ENCODE data around the gene PIM2. TPM values are rescaled to one million over a fixed set of nuclear protein-coding genes. Genes with fewer than 3 reads are reported as not detected.

Gene PIM2
- total RNA-seq, 1 donor from 2014 or later, result 6.8 TPM

DNA sequence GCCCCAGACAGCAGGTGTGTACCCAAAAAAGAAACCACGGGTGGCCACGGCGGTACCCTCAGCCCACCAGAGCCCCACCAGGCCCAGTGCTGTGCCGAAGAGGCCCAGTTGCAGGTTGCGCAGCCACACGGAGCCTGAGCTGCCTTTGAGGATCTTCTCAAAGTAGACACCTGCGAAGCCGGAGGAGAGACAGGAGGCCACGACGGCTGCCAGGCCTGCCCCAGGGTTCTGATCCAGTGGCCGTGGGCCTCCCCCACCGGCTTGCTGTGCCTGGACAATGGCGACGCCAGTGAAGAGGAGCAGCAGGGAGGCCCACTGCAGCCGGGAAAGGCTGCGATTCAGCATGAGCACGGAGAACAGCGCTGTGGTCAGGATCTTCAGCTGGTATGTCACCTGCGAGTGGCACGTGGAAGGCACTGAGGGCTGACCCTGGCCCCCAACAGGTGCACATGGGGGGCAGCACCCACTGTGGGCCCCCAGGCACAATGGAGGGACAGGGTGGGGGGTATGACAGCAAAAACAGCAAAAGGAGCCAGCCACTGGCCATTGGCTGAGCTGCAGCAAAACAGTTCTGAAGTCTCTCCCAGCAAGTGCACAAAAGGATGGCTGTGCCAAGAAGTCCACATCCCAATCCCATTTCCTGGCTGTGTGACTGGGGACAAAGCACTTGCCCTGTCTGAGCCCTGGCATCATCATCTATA, 13.6 kb downstream of the PIM2 start:
- H3K27me3 ChIP-seq (ENCODE audit: control insufficient read depth, insufficient read depth, low read length), result no peaks in the 10 kb centered on the region

DNA sequence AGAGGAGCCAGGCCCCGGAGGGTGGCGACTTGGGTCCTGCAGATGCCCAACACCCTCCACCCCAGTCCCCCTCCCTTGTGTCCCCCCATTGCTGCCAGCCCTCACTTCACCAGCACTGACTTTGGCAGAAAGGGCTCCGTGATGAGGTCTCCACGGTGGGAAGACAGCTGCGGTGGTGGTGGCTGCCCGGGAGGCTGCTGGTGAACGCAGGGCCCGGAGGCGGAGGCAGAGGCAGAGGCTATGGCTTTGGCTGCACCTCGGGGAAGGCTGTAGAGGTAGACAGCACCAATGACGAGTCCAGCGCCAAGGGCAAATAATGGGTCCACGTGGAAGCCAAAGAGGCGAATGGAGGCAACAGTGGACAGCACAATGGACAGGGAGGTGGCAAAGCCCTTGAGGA, 14.2 kb downstream of the PIM2 start:
- FAIRE-seq (no peak), DNase-seq (ENCODE audit: low read depth) (no peak)
- Histone ChIP-seq H3K27me3 (ENCODE audit: control insufficient read depth, insufficient read depth, low read length) (no peaks in the 10 kb centered on the region), H3K4me3 (ENCODE audit: low read depth, low read length) (no peak overlapping the region), H3K36me3 (ENCODE audit: control insufficient read depth, insufficient read depth, low read length) (peaks cover 4% of the 10 kb centered on the region)
- TF ChIP-seq, protein P1, sequence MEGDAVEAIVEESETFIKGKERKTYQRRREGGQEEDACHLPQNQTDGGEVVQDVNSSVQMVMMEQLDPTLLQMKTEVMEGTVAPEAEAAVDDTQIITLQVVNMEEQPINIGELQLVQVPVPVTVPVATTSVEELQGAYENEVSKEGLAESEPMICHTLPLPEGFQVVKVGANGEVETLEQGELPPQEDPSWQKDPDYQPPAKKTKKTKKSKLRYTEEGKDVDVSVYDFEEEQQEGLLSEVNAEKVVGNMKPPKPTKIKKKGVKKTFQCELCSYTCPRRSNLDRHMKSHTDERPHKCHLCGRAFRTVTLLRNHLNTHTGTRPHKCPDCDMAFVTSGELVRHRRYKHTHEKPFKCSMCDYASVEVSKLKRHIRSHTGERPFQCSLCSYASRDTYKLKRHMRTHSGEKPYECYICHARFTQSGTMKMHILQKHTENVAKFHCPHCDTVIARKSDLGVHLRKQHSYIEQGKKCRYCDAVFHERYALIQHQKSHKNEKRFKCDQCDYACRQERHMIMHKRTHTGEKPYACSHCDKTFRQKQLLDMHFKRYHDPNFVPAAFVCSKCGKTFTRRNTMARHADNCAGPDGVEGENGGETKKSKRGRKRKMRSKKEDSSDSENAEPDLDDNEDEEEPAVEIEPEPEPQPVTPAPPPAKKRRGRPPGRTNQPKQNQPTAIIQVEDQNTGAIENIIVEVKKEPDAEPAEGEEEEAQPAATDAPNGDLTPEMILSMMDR (IDR thresholded peaks at IDR 0.05; ENCODE audit: insufficient read depth, low read length, severe bottlenecking), result no peak

More for the DNA sequence above, 13.6 kb downstream of the PIM2 start:
- TF ChIP-seq, protein P1 (IDR thresholded peaks at IDR 0.05; ENCODE audit: insufficient read depth, low read length, severe bottlenecking), result no peak
- no peak for DNase-seq (ENCODE audit: low read depth)
- H3K4me3 ChIP-seq (ENCODE audit: low read depth, low read length), result no peak overlapping the region
- peaks cover 4% of the 10 kb centered on the region for H3K36me3 ChIP-seq (ENCODE audit: control insufficient read depth, insufficient read depth, low read length)
- FAIRE-seq, result peak; percentile 7

DNA sequence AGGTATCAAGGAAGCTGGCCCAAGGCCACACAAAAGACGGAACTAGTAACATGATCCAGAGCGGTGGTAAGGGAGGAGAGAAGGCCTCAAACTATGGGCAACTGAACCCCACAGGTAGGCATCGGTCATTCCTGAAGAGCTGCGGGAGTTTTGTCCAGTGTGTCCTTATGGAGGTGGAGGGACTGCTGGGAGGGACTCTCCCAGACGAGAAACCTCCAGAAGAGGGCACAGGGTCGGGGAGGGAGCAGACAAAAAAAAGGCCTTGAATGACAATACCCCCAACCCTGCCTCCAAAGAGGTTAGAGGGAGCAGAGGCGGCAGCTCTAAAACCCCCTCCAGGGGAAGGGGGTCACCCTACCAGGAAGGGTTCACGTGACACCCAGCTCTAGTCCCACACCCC, 14.6 kb downstream of the PIM2 start:
- TF ChIP-seq, protein P1 (IDR thresholded peaks at IDR 0.05; ENCODE audit: insufficient read depth, low read length, severe bottlenecking), result no peak
- Histone ChIP-seq H3K4me3 (ENCODE audit: low read depth, low read length) (no peak overlapping the region), H3K36me3 (ENCODE audit: control insufficient read depth, insufficient read depth, low read length) (peaks cover 4% of the 10 kb centered on the region), H3K27me3 (ENCODE audit: control insufficient read depth, insufficient read depth, low read length) (no peaks in the 10 kb centered on the region)
- FAIRE-seq (no peak), DNase-seq (ENCODE audit: low read depth) (no peak)

DNA sequence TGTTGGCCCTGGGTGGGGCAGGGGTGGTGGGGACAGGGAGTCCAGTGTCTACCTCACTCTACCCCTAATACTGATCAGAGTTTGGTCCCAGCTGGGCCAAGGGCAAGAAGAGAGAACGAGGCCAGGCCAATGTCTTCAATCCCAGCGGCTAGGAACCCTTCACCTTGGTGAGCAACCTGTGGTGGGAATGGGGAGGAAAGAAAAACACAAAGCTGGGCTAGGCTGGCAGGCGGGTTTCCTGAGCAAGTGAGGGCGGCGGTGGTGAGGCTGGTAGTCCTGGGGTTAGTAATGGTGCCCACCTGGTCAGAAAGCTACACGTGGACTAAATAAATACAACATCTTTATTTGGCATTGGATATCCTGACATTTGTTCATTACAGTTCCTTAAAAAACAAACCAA, 15.5 kb downstream of the PIM2 start:
- peaks cover 4% of the 10 kb centered on the region for H3K36me3 ChIP-seq (ENCODE audit: control insufficient read depth, insufficient read depth, low read length)
- no peak overlapping the region for H3K4me3 ChIP-seq (ENCODE audit: low read depth, low read length)
- FAIRE-seq (no peak), DNase-seq (ENCODE audit: low read depth) (no peak)
- H3K27me3 ChIP-seq (ENCODE audit: control insufficient read depth, insufficient read depth, low read length), result no peaks in the 10 kb centered on the region
- TF ChIP-seq, protein P1 (IDR thresholded peaks at IDR 0.05; ENCODE audit: insufficient read depth, low read length, severe bottlenecking), result no peak

DNA sequence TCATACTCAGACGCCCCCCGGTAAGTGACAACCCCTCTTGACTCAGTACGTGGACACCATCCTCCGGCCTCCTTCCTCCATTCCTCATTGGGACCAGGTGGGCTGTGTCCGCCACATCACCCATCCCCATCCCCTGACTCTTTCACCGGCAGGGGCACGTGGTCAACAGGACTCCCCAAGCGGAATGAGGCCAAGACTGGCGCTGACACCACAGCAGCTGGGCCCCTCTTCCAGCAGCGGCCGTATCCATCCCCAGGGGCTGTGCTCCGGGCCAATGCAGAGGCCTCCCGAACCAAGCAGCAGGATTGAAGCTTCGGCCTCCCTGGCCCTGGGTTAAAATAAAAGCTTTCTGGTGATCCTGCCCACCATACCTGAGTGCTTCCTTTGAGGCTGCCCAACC, 16.0 kb downstream of the PIM2 start:
- no peak for FAIRE-seq
- Histone ChIP-seq H3K4me3 (ENCODE audit: low read depth, low read length) (no peak overlapping the region), H3K27me3 (ENCODE audit: control insufficient read depth, insufficient read depth, low read length) (no peaks in the 10 kb centered on the region), H3K36me3 (ENCODE audit: control insufficient read depth, insufficient read depth, low read length) (peaks cover 4% of the 10 kb centered on the region)
- no peak for DNase-seq (ENCODE audit: low read depth)
- TF ChIP-seq, protein P1 (IDR thresholded peaks at IDR 0.05; ENCODE audit: insufficient read depth, low read length, severe bottlenecking), result no peak

DNA sequence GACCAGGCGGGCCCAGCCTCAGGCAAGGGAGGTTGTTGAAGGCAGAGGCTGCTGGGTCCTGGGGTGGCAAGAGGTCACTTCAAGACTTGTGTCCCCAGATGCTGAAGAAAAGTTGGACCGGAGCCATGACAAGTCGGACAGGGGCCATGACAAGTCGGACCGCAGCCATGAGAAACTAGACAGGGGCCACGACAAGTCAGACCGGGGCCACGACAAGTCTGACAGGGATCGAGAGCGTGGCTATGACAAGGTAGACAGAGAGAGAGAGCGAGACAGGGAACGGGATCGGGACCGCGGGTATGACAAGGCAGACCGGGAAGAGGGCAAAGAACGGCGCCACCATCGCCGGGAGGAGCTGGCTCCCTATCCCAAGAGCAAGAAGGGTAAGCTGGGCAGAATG, 16.7 kb downstream of the PIM2 start:
- TF ChIP-seq, protein P1 (IDR thresholded peaks at IDR 0.05; ENCODE audit: insufficient read depth, low read length, severe bottlenecking), result no peak
- no peak overlapping the region for H3K4me3 ChIP-seq (ENCODE audit: low read depth, low read length)
- DNase-seq (ENCODE audit: low read depth), result no peak
- no peaks in the 10 kb centered on the region for H3K27me3 ChIP-seq (ENCODE audit: control insufficient read depth, insufficient read depth, low read length)
- no peak for FAIRE-seq
- H3K36me3 ChIP-seq (ENCODE audit: control insufficient read depth, insufficient read depth, low read length), result peaks cover 4% of the 10 kb centered on the region
